DMS79 treated with DMSO at 0.1 percent for 48 hours (cell line): ENCODE results near the gene CDC6.

ENCODE experiments used
- DNase-seq: peaks from one replicate; lab custom pipeline; 2025; lab: John Stamatoyannopoulos, UW

The CDC6 gene

DNA sequence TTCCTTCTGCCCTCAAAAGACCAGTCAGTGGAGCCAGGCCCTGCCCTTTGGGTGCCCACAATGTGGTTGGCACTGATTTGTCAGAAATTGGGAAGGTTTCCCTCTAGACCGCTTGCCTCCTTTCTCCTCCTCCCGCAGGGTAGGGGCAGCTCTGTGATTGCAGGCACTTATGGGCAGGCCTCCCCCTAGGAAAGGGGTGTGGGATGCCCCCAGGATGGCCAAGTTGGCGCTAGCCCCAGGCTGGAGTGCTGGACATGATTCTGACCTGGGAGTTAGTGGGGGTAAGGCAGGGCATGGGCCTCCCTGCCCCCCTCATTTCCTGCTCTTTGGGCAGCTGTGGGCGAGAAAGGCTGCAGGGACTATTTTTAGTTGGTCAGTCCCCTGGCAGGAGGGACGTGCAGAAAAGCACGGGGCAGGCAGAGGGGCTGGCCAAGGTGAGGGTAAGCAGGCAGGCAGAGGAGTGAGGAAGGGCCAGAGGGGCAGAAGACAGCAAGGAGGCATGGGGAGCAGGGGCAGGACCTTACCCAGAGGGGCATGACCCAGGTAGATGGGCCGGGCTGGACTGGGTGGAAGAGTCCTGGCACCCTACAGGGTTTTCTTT is 24.6 kb downstream of the CDC6 start:
- DNase-seq = no peak

DNA sequence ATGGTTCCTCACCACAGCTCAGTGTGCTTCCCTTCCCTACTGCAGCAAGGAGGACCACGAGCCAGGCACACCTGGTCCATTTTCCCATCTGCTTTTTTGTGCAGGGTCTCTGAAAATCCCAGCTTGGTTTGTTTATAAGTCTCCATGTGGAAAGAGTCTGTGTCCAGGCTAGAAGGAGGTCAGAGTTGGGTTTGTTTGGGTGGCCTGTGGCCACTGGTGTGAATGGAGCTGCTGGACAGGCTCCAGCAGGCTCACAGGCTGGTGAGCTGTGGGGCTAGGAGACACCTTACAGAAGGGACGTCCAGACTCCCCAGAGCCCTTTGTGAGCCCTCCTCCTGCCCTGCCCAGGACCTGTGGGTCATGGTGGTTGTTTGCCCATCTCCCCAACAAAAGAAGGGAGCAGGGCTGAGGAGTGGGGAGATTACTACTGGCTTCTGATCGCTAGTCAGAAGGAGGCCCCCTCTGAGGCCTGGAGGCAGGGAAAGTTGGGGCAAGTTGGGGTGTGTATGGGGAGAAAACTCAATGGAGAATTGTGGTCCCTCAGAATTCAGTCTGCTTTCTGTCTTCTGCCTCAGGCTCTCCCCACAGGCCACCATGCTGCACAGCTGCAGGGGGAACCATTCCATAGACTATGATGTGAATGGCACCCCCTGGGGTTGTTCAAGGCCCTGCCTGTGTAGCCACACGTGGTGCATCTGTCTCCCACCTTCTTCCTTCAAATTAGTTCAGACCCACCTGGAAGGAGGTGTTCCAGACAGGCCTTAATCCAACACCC is 25.4 kb downstream of the CDC6 start:
- no peak for DNase-seq

DNA sequence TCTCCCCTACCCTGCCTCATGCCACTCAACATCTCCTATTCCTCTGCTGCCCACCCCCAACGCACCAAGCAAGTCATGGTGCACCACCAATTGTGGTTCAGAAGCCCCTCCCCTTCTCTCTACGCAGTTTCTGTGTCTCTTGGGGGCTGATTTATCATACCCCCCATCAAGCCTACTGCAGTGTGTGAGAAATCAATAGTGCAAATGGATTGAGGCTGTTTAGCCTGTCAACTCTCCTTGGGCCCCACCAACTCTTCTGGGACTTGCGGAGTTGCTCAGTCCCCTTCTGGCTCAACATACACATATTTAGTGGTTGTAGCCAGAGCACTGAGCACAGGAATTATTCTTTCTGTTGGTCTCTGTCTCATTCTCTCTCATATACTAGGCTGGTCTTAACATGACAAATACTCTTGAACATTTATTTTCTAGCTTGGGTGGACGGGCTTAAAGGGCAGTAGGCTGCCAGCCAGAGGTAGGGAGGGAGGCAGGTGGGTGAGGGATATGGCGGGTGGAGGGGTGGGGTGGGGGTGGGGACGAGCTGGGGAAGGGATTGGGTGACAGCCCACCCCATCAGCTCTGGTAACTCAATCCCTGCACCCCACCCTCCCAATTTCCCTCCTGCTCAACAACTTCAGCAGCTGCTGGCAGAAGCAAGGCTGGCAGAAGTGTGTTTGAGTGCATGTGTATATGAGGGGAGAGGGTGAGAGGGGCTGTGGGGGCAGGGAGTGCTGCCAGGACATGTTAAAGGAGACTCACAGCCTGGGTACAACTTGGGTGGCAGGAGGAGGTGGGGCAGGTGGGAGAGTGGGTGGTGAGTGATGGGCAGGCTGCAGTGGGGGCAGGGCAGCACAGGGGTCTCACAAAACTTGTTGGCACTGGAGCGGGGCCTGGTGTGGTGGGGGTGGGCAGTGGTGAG is 26.2 kb downstream of the CDC6 start:
- peak; percentile 88 for DNase-seq

DNA sequence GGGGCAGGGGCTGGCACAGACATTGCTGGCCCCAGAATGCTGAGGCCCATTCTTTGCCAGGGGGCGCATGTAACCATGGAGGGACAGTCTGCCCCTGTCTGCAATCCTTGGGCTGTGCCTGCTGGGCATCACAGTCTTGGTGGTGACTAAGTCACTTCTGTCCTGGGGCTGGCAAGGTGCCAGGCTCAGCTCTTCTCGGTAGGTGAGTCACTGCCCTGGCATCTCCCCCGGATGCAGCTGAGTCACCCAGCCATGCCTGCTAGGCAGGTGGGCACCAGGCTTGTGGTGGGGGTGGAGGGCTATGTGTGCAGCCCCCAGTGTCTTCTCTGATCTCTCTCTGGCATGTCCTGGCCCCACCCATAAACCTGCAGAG is 26.9 kb downstream of the CDC6 start:
- peak; percentile 83 for DNase-seq

DNA sequence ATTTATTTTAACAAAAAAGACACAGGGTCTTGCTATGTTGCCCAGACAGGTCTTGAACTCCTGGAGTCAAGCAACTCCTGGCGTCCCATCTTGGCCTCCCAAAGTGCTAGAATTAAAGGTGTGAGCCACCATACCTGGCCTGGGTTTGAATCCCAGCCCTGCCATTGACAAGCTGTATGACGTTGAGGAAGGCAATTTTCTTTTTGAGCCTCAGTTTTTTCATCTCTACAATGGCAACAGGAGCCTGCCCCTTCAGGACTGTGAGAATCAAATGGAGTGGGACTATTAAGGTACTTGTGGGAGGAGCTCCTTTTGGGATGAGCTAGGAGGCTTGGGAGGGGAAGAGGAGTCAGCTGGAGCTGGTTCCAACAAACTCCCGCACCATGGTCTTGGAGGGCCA is 27.5 kb downstream of the CDC6 start:
- DNase-seq = no peak

DNA sequence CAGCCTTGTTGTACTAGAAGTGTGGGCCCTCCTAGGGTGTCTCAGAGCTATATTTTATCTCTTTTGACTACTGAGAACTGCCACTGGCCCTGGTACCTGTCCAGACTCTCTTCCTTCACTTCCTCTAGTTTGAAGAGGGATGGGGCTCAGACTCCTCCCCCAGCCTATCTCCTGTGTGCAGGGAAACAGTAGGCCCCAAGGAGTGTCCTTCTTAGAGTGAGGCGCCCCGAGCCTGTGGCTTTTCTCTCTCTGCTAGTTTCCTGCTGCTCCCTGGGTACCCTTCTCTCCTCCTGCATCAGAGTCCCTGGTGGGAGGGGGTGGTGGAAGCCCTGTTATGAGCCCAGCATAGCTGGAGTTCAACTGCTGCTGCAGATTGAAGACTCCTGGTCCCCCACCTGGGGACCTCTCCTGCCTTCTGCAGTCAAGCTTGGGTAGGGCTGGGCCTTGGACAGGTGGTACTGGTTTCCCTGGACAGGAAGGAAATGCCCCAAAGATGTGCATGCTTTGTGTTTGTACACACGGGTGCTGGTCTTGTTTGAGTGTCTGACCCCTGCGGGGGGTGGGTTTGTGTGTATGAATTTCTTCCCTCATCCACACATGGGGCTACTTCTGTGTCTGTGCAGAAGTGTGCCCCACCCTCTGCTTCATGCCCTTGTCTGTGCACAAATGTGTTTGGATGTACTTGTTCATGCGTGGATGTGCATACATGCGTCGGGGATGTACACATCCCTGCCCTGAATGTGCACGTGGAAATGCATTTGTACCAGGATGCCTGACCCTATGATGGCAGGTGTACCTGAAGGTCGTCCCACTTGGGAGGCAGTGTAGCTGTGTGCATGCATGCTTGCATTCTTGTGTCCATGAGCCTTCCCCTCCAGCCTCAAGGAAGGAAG is 28.2 kb downstream of the CDC6 start:
- no peak for DNase-seq

DNA sequence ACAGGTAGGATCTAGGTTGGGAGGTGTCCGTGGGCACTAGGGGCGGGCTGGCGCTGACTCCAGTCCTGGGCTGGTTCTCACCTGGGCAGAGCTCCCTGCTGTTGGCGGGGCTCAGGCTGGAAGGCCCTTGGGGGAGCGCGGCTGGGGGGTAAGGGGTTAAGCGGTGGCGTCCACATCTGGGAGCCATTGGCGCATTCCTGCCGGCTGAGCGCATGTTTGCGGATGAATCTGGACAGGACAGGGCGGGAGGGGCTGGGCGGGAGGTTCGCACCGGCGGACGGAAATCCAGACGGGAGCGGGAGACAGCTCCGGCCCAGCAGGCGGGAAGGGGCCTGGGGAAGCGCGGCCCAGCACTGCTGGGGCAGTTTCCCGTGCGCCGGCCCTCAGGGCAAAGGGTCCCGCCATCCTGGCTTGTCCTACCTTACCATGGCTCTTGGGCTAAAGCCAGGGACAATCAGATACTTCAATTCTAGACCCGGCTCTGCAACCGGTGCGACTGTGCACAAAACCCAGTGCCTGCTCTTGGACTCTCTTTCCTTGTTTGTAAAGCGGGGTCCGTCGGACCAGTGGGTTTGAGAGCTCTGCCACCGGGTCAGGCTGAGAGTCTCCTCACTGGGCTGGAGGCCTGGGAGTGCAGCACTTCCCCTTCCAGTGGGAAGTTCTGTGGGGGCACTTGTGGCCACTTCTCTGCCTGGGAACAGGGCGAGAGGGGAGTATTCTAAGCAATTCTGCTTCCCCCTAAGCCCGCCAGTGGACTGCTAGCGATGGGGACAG is 29.1 kb downstream of the CDC6 start:
- DNase-seq = peak; percentile 41

DNA sequence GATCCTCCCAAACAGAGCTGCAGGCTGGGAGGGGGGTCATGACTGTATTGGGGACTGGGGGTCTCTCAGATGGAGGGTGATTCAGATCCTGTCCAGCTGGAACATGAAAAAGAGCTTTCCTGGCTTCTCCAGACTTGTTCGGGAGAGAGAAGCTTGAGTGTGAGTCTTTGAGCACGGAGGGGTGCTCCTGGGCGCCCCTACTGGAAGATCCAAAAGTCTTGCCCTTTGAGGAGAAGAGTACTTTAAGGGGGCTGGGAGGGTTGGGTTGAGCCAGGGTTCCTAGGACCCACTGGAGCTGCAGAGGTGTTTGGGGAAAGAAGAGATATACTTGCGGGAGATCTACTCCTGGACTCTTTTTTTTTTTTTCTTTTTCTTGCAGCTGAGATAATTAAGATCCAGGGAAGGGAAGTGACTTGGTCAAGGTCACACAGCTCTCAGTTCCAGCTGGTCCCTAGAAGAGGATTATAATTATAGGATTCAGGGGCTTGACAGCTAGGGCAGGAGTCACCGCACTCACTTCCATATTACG is 29.7 kb downstream of the CDC6 start:
- DNase-seq = peak; percentile 50

DNA sequence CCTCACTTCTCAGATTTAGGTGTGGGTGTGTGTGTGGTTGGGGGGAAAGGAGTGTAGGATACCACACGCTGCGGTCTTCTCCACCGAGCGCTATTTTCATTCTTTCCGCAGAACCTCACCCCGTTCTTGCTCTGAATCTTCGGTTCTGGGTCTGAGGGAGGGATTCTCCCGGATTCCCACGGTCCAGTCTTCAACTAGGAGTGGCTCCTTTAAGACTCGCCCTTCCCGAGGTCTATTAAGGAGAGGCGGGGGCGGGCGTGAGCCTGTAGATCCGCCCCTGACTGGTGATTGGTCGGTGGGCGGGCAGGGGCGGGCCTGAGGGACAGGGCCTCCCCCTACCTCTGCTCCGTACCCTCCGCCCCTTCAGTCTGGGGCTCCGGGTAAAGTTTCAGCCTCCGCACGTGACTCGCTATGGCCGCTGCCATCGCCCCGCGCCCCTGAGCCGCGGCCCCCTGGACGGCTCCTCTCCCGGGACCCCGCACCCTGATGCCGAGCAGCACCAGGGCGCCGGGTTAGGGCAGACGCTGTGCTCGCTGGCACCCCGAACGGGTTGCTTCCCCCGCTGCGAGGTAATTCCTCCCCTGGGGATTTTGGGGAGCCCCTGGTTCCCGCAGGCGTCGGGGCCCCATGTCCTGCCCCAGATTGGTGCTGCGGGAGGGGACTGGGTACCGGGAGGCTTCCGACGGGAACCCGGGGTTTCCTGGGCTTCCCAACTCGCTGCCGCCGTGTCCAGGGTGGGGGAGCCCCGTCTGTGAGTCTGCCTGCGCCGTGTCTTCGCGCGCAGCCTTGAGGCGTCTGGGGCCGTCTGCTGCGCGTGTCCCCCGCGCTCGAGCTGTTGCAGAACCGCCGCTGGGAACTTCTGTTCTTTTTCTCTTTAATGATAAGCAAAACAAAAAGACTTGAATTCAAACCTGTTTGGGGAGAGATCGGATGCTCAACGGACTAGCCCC is 30.5 kb downstream of the CDC6 start:
- DNase-seq = peak; percentile 93

DNA sequence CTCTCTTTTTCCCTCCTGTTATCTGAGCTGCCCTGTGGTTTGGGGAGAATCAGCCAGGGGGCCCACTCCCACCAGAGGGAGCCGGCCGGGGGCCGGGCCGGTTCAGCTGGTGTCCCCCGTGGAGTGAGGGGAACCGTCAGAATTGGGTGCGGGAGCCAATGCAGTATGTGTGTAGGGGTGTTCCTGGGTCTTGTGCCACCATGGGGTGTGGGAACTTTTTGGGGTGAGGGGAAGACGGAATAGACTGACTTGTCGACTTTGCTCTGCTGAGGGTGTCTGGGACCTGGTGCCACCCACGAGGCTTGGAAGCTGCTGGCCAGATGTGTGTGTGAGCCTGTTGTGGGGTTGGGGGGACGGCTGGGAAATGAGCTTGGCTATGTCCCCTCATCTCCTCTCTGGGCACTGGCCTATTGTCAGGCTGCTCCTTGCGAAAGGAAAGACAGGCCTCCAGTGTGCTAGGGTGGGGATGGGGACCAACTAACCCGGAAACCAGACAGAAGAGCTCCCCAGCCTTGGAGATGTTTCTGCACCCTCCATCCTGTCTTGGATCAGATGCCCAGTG is 31.2 kb downstream of the CDC6 start:
- DNase-seq = no peak

DNA sequence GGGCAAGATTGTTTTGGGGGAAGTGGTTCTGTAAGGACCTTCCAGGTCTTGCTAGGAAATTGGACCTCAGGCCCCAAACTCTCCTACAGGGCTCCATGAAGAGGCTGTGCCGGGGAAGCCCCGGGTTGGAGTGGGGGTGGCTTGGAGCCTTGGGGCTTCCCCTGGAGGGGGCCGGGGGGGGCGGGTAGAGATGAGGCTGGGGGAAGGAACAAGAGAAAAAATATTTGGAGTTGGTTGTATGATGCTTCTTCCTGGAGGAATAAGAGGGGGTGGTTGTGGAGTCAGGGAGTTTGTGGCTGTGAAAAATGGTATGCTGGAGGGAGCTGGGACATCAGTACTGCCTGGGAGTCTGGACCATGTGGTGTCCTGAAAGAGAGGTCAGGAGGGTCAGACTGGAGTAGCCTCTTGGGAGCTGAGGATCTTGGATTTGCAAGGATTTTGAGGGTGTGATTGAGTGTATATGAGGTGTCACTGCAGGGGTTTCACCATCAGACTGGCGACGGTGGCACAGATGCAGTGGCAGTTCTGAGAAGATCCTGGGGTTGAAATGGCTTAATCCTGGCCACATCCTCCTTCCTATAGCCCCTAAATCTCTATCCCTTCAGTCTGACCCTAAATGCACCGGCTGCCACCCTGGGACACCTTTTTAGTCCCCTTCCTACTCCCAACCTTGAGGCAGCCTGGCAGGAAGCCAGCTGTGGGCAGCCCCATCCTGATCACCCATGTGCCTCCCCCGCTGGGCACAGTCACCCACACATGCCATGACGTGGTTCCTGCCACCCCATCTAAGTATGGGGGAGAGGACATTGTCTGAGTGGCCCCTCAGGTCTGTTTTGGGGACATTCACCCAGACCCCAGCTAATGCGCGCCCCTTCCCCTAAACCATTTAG is 32.2 kb downstream of the CDC6 start:
- no peak for DNase-seq

DNA sequence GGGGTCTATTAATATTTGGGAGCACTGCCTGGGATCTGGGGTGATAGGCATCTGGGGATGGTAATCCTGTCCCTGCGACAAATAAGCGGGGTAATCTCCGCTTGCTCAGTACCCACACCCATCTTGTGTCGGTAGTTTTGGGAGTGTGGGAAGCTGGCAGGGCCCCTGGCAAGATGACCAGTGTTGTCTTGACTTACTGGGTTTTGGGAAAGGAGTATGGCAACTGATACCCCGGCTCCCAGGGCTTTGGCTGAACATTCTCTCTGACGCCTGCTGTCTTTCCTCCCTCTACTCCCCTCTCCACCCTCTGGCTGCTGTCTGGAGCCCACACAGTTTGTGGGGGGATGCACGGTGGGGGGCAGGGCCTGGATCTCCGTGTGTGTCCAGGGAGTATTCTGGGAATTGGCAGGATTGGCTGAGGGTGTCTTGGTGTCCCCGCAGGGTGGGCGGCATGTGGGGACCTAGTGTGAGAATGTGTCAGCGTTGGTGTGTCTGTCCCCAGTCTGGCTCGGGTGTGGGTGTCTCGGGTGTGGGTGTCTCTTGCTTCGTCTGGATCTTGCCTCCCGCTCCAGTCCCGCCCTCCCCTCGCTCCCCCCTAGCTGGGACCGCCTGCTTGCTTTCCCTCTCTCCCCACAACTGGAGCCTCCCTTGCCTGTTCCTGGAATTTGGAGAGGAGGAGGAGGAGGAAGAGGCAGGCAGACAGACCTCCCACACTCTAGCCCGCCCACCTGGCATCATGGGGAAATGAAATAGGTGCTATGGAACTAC is 33.3 kb downstream of the CDC6 start:
- no peak for DNase-seq

DNA sequence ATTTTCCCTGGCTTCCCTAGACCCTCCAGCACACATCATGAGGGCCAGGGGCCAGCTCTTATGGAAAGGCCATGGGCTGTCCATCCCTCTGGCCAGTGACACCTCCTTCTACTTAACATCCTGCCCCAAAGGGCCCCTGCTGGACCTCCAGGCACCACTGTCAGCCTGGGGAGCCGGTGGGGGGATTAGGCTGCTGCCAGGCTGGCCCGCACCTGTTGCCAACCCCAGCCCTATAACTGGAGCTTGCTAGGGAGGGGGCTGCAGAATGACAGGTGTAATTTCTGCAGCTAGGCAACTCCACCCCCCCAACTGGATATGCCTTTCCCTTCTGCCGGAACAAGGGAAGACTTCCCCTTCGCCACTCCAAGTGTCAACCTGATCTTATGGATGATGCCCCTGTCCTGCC is 33.8 kb downstream of the CDC6 start:
- DNase-seq = no peak

DNA sequence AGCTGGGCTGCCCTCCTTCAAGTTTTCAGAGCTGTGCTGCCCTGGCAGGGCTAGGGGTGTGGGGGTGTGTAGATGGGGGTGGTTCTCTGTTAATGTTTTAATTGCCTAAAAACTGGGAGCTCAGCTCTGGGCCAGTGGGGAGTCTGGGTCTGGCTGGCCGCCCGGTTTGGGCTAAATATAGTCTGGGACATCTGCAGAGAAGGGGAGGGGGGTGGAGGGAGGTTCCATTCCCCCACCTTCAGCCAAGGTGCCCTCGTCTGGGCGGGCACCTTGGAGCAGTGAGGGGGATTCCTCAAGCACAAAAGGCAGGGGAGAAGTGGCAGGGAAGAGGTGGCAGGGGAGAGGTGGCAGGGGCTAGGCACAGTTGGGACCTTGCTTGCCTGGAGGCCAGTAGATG is 34.3 kb downstream of the CDC6 start:
- no peak for DNase-seq

DNA sequence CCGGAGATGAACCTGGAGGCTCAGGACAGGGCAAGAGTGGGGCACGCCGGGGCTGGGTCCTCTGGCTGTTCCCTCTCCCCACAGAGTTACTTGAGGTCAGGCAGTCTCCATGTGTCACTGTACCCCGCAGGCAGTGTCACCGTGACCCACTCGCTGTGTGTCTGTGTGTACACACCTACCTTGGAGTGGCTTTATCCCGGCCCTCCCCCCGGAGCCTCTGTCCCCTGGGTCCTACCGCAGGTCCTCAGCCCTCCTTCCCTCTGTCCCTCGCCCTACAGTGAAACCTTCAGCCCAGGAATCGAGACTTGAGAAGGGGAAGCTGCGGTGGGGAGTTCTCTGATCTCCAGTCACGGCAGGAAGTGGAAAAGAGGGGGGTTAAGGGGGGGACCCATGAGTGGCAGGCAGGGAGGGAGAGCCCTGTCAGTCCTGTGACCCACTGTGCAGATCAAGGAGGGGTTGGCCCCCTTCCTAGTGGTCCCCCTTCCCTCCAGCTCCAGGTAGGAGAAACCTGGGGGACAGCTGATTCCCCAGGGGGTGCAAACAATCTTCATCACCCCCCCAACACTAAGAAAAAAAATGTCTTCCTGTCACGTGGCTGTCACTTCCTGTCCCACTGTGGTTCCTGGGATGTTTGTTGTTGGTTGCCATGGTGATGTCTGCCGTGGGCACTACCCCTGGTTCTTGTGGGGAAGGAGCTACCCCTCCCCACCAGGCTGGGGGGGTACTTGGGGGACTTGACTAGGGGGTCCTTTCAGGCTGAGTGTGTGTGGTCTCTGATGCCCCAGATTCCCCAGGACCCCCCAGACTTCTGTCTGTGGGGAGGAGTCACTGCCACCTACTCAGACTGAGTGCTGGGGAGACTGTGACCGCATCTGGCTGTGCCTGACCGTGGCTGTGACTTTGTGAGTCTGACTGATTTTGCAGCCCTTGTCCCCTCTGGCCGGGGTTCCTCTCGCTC is 35.0 kb downstream of the CDC6 start:
- DNase-seq = peak; percentile 33
